Mesendoderm (in vitro differentiated cells): Measurements from ENCODE around the gene FBLIM1.

ENCODE experiments used
- DNase-seq: peaks from one replicate; pipeline ENCODE4 v3.0.0; 2013
- H2AK5ac ChIP-seq: 2 replicates; pipeline ENCODE4 v1.6.1; 2013; ENCODE audit warnings: low read length, inconsistent platforms
- H2BK120ac ChIP-seq: 2 replicates; pipeline ENCODE4 v1.6.1; 2013; ENCODE audit warnings: low read depth, mild to moderate bottlenecking, low read length, moderate library complexity, mixed read lengths
- H2BK15ac ChIP-seq: replicated peaks from 2 replicates; pipeline ENCODE4 v1.6.1; 2013; ENCODE audit warnings: low read depth, mild to moderate bottlenecking, moderate library complexity
- H2BK5ac ChIP-seq: 2 replicates; pipeline ENCODE4 v1.6.1; 2013; ENCODE audit warnings: low read length, inconsistent platforms
- H3K18ac ChIP-seq: 2 replicates; pipeline ENCODE4 v1.6.1; 2013; ENCODE audit warnings: mild to moderate bottlenecking, low read length, mixed read lengths
- H3K23ac ChIP-seq: one replicate; pipeline ENCODE4 v1.6.1; 2013; ENCODE audit warnings: low read length
- H3K27ac ChIP-seq: 2 replicates; pipeline ENCODE4 v1.5.1; 2013; ENCODE audit warnings: low read depth, mild to moderate bottlenecking, inconsistent platforms, low read length, moderate library complexity
- H3K27me3 ChIP-seq: 2 replicates; pipeline ENCODE4 v1.6.1; 2013; ENCODE audit warnings: low read length, control low read depth, mild to moderate bottlenecking, inconsistent platforms; ENCODE audit not compliant: insufficient read depth, poor library complexity
- H3K36me3 ChIP-seq: 2 replicates; pipeline ENCODE4 v1.6.1; 2013; ENCODE audit warnings: low read length, inconsistent platforms; ENCODE audit not compliant: control insufficient read depth, insufficient read depth
- H3K4ac ChIP-seq: one replicate; pipeline ENCODE4 v1.6.1; 2013; ENCODE audit warnings: low read depth, mild to moderate bottlenecking, low read length, moderate library complexity
- H3K4me1 ChIP-seq: 2 replicates; pipeline ENCODE4 v1.6.1; 2013; ENCODE audit warnings: low read depth, low read length, inconsistent platforms; ENCODE audit not compliant: control insufficient read depth
- H3K4me2 ChIP-seq: 2 replicates; pipeline ENCODE4 v1.6.1; 2013; ENCODE audit warnings: low read length
- H3K4me3 ChIP-seq: 2 replicates; pipeline ENCODE4 v1.5.1; 2013; ENCODE audit warnings: mild to moderate bottlenecking, low read length
- H3K56ac ChIP-seq: one replicate; pipeline ENCODE4 v1.6.1; 2013; ENCODE audit warnings: low read length
- H3K79me1 ChIP-seq: 2 replicates; pipeline ENCODE4 v1.6.1; 2013; ENCODE audit warnings: low read length, inconsistent platforms
- H3K79me2 ChIP-seq: 2 replicates; pipeline ENCODE4 v1.6.1; 2013; ENCODE audit warnings: mild to moderate bottlenecking, low read length; ENCODE audit not compliant: control insufficient read depth, insufficient read depth
- H3K9ac ChIP-seq: 2 replicates; pipeline ENCODE4 v1.6.1; 2013; ENCODE audit warnings: low read length, inconsistent platforms
- H4K5ac ChIP-seq: one replicate; pipeline ENCODE4 v1.6.1; 2013; ENCODE audit warnings: low read length
- H4K8ac ChIP-seq: one replicate; pipeline ENCODE4 v1.6.1; 2013; ENCODE audit warnings: low read depth, mild to moderate bottlenecking, control low read depth, low read length, moderate library complexity
- WGBS: extraction: QIAGEN DNeasy Blood & Tissue Kit; methylation state at CpG from one replicate; pipeline ENCODE4 v1.1.7; 2013; ENCODE audit warnings: low lambda C conversion rate, missing lambda C conversion rate; ENCODE audit not compliant: insufficient coverage; ENCODE audit errors: extremely low coverage; 5-methylcytosine and 5-hydroxymethylcytosine counted together

The FBLIM1 gene

DNA sequence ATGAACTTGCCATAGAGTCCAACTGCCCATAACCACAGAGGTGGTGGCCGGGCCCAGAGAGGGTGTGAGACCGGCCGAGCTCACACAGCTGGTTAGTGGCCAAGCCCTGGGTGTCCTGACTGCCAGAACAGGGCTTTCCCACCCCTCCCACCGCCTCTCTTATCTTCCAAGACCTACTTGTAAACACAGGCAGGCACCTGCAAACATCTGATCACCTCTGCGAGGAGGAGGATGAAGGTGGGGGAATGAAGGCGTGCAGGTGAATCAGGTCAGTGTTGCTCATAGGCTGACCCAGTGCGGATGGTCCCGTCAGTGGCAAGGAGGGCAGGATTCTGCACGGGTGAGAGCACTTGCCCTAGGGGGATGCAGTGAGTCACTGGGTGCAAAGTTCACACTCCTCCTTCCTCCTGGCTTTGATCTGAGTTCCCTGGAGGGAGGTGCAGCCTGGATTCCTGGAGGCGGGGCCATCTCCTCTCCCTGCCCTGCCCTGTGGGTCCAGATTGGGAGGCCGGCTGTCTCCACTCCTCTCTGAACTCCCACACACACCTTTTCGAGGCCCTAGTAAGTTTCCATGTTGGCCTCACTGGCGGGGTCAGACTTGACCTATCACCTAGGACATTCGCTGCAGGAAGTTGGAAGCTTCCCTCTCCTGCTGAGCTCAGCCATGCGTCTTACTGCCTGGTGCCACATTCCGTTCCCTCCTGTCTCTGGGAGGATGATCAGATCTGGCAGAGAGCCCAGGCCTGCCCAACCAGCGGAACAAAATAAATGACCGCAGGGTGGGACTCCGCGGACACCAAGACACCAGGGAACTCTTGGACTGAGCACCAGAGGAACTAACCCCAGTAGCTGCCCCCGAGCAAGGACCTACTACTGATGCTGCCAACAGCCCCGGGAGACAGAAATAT is 41.6 kb downstream of the FBLIM1 start:
- Histone ChIP-seq H3K27ac (no peak overlapping the region), H3K36me3 (no peaks in the 10 kb centered on the region), H3K4me3 (no peak overlapping the region), H2BK120ac (no peak overlapping the region), H4K8ac (no peak overlapping the region), H3K18ac (peak overlapping the region; percentile 24), H4K5ac (no peak overlapping the region), H3K4me1 (peaks cover 9% of the 10 kb centered on the region), H3K56ac (peak overlapping the region; percentile 60), H2BK5ac (no peak overlapping the region), H3K79me2 (no peaks in the 10 kb centered on the region), H2AK5ac (no peak overlapping the region), H3K4me2 (no peak overlapping the region), H3K27me3 (no peaks in the 10 kb centered on the region), H2BK15ac (no peak overlapping the region), H3K4ac (no peak overlapping the region), H3K23ac (no peak overlapping the region), H3K79me1 (no peaks in the 10 kb centered on the region), H3K9ac (no peak overlapping the region)
- WGBS, result no CpG with 5 or more reads among the region's 22 CpGs
- DNase-seq, result peak; percentile 96

GRCh38 chr1:15802234-15802965 is 43.8 kb downstream of the FBLIM1 start:
- H3K36me3 ChIP-seq, result no peaks in the 10 kb centered on the region
- WGBS, result no CpG with 5 or more reads among the region's 17 CpGs
- no peak overlapping the region for H3K4me2 ChIP-seq

GRCh38 chr1:15803380-15803779 is 44.8 kb downstream of the FBLIM1 start:
- peak overlapping the region; percentile 56 for H2BK120ac ChIP-seq
- no peak overlapping the region for H3K4me2 ChIP-seq
- no peak overlapping the region for H3K56ac ChIP-seq
- no peak overlapping the region for H2AK5ac ChIP-seq
- no peak overlapping the region for H4K8ac ChIP-seq
- H3K27ac ChIP-seq, result peak overlapping the region; percentile 33
- no peak overlapping the region for H2BK5ac ChIP-seq
- DNase-seq, result peak; percentile 76
- no peak overlapping the region for H3K4me3 ChIP-seq
- no peak overlapping the region for H3K18ac ChIP-seq
- H2BK15ac ChIP-seq, result no peak overlapping the region
- no peaks in the 10 kb centered on the region for H3K27me3 ChIP-seq
- no peaks in the 10 kb centered on the region for H3K79me2 ChIP-seq
- no peak overlapping the region for H4K5ac ChIP-seq
- H3K79me1 ChIP-seq, result no peaks in the 10 kb centered on the region
- no peak overlapping the region for H3K23ac ChIP-seq
- H3K36me3 ChIP-seq, result no peaks in the 10 kb centered on the region
- H3K4ac ChIP-seq, result no peak overlapping the region
- WGBS, result no CpG with 5 or more reads among the region's 4 CpGs
- no peak overlapping the region for H3K9ac ChIP-seq
- peaks cover 9% of the 10 kb centered on the region for H3K4me1 ChIP-seq

More at GRCh38 chr1:15802234-15802965, 43.8 kb downstream of the FBLIM1 start:
- H3K27ac ChIP-seq, result peak overlapping the region; percentile 79
- no peak overlapping the region for H4K8ac ChIP-seq
- H3K27me3 ChIP-seq, result no peaks in the 10 kb centered on the region
- no peak overlapping the region for H2BK15ac ChIP-seq
- no peak overlapping the region for H4K5ac ChIP-seq
- no peak overlapping the region for H3K4ac ChIP-seq
- H3K18ac ChIP-seq, result no peak overlapping the region
- peak overlapping the region; percentile 56 for H3K56ac ChIP-seq
- H3K4me1 ChIP-seq, result peaks cover 9% of the 10 kb centered on the region
- peak overlapping the region; percentile 92 for H2BK5ac ChIP-seq
- DNase-seq, result peak; percentile 62
- no peak overlapping the region for H3K4me3 ChIP-seq
- no peak overlapping the region for H2BK120ac ChIP-seq
- H3K9ac ChIP-seq, result peak overlapping the region; percentile 34
- no peaks in the 10 kb centered on the region for H3K79me1 ChIP-seq
- no peak overlapping the region for H2AK5ac ChIP-seq
- H3K23ac ChIP-seq, result no peak overlapping the region
- no peaks in the 10 kb centered on the region for H3K79me2 ChIP-seq

DNA sequence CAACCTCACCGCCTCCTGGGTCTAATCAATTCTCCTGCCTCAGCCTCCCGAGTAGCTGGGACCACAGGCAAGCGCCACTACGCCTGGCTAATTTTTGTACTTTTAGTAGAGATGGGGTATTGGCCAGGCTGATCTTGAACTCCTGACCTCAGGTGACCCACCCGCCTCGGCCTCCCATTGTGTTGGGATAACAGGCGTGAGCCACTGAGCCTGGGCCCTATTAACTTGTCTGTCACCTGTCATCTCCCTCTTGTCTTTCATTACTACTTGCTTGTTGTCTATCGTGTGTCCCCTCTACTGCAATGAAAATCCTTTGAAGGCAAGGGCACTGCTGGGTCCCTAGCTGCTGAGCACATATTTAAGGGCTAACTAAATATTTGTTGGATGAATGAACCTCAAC is 45.5 kb downstream of the FBLIM1 start:
- no CpG with 5 or more reads among the region's 8 CpGs for WGBS
- Histone ChIP-seq H3K56ac (no peak overlapping the region), H3K79me2 (no peaks in the 10 kb centered on the region), H4K5ac (no peak overlapping the region), H3K36me3 (no peaks in the 10 kb centered on the region), H3K4me2 (no peak overlapping the region), H4K8ac (no peak overlapping the region), H3K23ac (no peak overlapping the region), H3K27ac (peak overlapping the region; percentile 33), H2BK120ac (no peak overlapping the region), H2AK5ac (no peak overlapping the region), H3K4me1 (peaks cover 9% of the 10 kb centered on the region), H3K79me1 (no peaks in the 10 kb centered on the region), H2BK5ac (no peak overlapping the region), H2BK15ac (no peak overlapping the region), H3K4me3 (no peak overlapping the region), H3K4ac (no peak overlapping the region), H3K9ac (no peak overlapping the region), H3K18ac (no peak overlapping the region), H3K27me3 (no peaks in the 10 kb centered on the region)
- peak; percentile 70 for DNase-seq

- no peak overlapping the region for H3K56ac ChIP-seq
- WGBS, result no CpG with 5 or more reads among the region's 10 CpGs
- H3K4me2 ChIP-seq, result no peak overlapping the region
- no peaks in the 10 kb centered on the region for H3K79me2 ChIP-seq
- H4K8ac ChIP-seq, result no peak overlapping the region
- no peaks in the 10 kb centered on the region for H3K79me1 ChIP-seq
- no peaks in the 10 kb centered on the region for H3K36me3 ChIP-seq
- H3K27ac ChIP-seq, result no peak overlapping the region
- H3K9ac ChIP-seq, result no peak overlapping the region
- no peak overlapping the region for H3K4me3 ChIP-seq
- H2BK120ac ChIP-seq, result no peak overlapping the region
- no peak overlapping the region for H3K18ac ChIP-seq
- H2BK5ac ChIP-seq, result no peak overlapping the region
- no peak overlapping the region for H4K5ac ChIP-seq
- no peak overlapping the region for H3K4ac ChIP-seq
- H3K27me3 ChIP-seq, result no peaks in the 10 kb centered on the region
- no peak overlapping the region for H3K23ac ChIP-seq
- H2BK15ac ChIP-seq, result no peak overlapping the region
- no peak for DNase-seq
- H3K4me1 ChIP-seq, result no peaks in the 10 kb centered on the region
- H2AK5ac ChIP-seq, result no peak overlapping the region
Observed at GRCh38 chr1:15807121-15807520, 48.5 kb downstream of the FBLIM1 start.
